Parathyroid adenoma (tissue), 2 donors: ENCODE data around the gene LCN2.

Experiments
- H2AFZ ChIP-seq: fragments of 300-600 bp; sonication (generic); one replicate; pipeline ENCODE4 v1.7.0; 2017; ENCODE audit warnings: antibody characterized with exemption, mild to moderate bottlenecking
- H3K27ac ChIP-seq: fragments of 300-600 bp; sonication (generic); one replicate; pipeline ENCODE4 v1.7.0; 2017
- H3K27me3 ChIP-seq: fragments of 300-600 bp; sonication (generic); one replicate; pipeline ENCODE4 v1.7.0; 2017; ENCODE audit warnings: low read length; ENCODE audit not compliant: control insufficient read depth, insufficient read depth
- H3K36me3 ChIP-seq: fragments of 300-600 bp; sonication (generic); one replicate; pipeline ENCODE4 v1.7.0; 2017; ENCODE audit warnings: low read length; ENCODE audit not compliant: control insufficient read depth, insufficient read depth
- H3K4me1 ChIP-seq: fragments of 300-600 bp; sonication (generic); one replicate; pipeline ENCODE4 v1.7.0; 2017; ENCODE audit warnings: control low read depth
- H3K4me2 ChIP-seq: fragments of 300-600 bp; sonication (generic); one replicate; pipeline ENCODE4 v1.7.0; 2017; ENCODE audit warnings: low read length
- H3K4me3 ChIP-seq: fragments of 300-600 bp; sonication (generic); one replicate; pipeline ENCODE4 v1.7.0; 2017; ENCODE audit warnings: low read depth, low read length
- H3K79me2 ChIP-seq: fragments of 300-600 bp; sonication (generic); one replicate; pipeline ENCODE4 v1.7.0; 2017; ENCODE audit warnings: control low read depth
- H3K9ac ChIP-seq: fragments of 300-600 bp; sonication (generic); one replicate; pipeline ENCODE4 v1.7.0; 2017; ENCODE audit warnings: mild to moderate bottlenecking
- H3K9me3 ChIP-seq: fragments of 300-600 bp; sonication (generic); one replicate; pipeline ENCODE4 v1.7.0; 2017; ENCODE audit warnings: low read length; ENCODE audit not compliant: control insufficient read depth
- TF ChIP-seq, protein P1 (sequence below): fragments of 300-600 bp; sonication (generic); IDR thresholded peaks from one replicate; pipeline ENCODE4 v1.7.0; 2017; ENCODE audit warnings: antibody characterized with exemption, mild to moderate bottlenecking
- donor health status: primary hyperparathyroidism.

LCN2 gene

DNA sequence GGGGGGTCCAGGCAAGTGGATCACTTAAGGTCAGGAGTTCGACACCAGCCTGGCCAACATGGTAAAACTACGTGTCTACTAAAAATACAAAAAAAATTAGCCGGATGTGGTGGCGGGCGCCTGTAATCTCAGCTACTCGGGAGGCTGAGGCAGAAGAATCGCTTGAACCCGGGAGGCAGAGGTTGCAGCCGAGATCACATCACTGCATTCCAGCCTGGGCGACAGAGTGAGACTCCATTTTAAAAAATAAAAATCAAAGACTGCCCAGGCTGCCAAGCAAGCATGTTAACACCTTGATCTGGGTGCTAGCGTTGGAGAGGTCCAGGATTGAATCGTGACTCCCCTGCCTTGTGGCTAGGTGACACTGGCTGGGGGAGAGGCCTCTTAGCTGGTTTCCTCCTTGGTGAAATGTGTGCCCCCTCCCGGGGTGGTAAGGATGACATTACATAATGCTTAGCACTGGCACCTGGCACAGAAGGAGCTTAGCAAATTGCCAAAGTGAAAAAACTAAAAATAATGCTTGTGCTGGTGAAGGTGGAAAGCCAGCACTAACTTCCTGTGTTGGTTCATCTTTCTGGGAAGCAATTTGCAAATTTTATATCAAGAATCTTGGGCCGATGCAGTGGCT lies 44.3 kb downstream of the LCN2 start:
- Histone ChIP-seq H3K4me3 (no peak overlapping the region), H3K4me1 (no peaks in the 10 kb centered on the region), H2AFZ (no peak overlapping the region), H3K27me3 (no peaks in the 10 kb centered on the region), H3K4me2 (no peak overlapping the region), H3K27ac (no peak overlapping the region), H3K9ac (no peak overlapping the region), H3K9me3 (no peaks in the 10 kb centered on the region), H3K79me2 (no peaks in the 10 kb centered on the region), H3K36me3 (no peaks in the 10 kb centered on the region)
- TF ChIP-seq, protein P1, sequence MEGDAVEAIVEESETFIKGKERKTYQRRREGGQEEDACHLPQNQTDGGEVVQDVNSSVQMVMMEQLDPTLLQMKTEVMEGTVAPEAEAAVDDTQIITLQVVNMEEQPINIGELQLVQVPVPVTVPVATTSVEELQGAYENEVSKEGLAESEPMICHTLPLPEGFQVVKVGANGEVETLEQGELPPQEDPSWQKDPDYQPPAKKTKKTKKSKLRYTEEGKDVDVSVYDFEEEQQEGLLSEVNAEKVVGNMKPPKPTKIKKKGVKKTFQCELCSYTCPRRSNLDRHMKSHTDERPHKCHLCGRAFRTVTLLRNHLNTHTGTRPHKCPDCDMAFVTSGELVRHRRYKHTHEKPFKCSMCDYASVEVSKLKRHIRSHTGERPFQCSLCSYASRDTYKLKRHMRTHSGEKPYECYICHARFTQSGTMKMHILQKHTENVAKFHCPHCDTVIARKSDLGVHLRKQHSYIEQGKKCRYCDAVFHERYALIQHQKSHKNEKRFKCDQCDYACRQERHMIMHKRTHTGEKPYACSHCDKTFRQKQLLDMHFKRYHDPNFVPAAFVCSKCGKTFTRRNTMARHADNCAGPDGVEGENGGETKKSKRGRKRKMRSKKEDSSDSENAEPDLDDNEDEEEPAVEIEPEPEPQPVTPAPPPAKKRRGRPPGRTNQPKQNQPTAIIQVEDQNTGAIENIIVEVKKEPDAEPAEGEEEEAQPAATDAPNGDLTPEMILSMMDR: no peak

DNA sequence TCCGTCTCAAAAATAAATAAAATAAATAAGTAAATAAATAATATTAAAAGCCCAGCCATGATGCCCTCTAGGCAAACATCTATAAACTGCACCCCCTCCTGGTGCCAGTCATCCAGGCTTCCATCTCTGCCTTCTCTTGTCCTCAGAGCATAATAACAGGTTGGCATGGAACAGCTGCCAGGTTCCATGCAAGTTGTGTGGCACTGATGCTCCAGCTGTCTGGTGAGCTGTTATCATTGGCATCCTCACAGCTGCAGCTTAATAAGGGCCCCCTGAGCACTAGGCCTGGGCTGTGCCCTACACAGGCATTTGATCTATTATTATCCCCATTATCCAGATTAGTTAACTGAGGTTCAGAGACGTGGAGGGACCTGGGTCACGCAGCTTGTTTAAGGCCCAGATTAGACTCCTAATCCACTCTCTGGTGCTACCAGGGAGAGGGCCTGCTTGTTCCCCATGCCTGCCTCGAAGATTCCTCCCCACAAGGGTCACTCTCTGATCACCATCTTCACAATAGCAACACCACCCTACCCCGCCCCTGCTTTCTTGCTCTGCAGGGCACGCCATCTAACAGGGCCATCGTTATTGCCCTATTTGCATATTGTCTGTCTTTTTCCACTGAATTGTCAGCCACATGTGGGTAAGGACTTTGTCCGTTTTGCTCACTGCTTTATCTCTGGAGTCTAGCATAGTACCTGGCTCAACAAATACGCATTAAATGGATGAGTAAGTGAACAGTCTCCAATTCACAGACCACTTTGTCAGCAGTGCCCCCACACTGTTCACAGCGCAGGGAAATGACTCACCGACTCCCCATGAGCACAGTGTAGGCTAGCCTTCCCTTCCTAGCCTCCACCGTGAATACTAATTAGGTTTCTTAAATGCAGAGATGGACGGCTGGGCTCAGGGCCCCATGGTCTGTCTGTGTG lies 52.5 kb downstream of the LCN2 start:
- H2AFZ ChIP-seq: no peak overlapping the region
- no peak overlapping the region for H3K27ac ChIP-seq
- no peaks in the 10 kb centered on the region for H3K4me1 ChIP-seq
- H3K9me3 ChIP-seq: no peaks in the 10 kb centered on the region
- no peaks in the 10 kb centered on the region for H3K79me2 ChIP-seq
- no peak overlapping the region for H3K9ac ChIP-seq
- no peak overlapping the region for H3K4me3 ChIP-seq
- no peak overlapping the region for H3K4me2 ChIP-seq
- TF ChIP-seq, protein P1: no peak
- H3K36me3 ChIP-seq: no peaks in the 10 kb centered on the region
- no peaks in the 10 kb centered on the region for H3K27me3 ChIP-seq

- no peak overlapping the region for H3K4me3 ChIP-seq
These were observed 53.4 kb downstream of the LCN2 start for GRCh38 chr9:128202648-128203023.

More at GRCh38 chr9:128202648-128203023, 53.4 kb downstream of the LCN2 start:
- Histone ChIP-seq H3K79me2 (no peaks in the 10 kb centered on the region), H3K4me2 (no peak overlapping the region), H3K9me3 (no peaks in the 10 kb centered on the region), H3K27me3 (no peaks in the 10 kb centered on the region), H3K27ac (no peak overlapping the region), H3K9ac (no peak overlapping the region), H3K36me3 (no peaks in the 10 kb centered on the region), H2AFZ (peak overlapping the region; percentile 58), H3K4me1 (no peaks in the 10 kb centered on the region)
- TF ChIP-seq, protein P1: no peak
